ENCODE results near the gene ITGB1. TPM values are rescaled to one million over a fixed set of nuclear protein-coding genes. Genes with fewer than 3 reads are reported as not detected.
"Not testable (repeated sequence)": the region's sequence is repeated elsewhere in the genome, so short reads cannot be mapped to it uniquely, and the experiment has no call there.

The ITGB1 gene
- polyA plus RNA-seq, 4 donors: 558 to 709 (median 667) TPM

DNA sequence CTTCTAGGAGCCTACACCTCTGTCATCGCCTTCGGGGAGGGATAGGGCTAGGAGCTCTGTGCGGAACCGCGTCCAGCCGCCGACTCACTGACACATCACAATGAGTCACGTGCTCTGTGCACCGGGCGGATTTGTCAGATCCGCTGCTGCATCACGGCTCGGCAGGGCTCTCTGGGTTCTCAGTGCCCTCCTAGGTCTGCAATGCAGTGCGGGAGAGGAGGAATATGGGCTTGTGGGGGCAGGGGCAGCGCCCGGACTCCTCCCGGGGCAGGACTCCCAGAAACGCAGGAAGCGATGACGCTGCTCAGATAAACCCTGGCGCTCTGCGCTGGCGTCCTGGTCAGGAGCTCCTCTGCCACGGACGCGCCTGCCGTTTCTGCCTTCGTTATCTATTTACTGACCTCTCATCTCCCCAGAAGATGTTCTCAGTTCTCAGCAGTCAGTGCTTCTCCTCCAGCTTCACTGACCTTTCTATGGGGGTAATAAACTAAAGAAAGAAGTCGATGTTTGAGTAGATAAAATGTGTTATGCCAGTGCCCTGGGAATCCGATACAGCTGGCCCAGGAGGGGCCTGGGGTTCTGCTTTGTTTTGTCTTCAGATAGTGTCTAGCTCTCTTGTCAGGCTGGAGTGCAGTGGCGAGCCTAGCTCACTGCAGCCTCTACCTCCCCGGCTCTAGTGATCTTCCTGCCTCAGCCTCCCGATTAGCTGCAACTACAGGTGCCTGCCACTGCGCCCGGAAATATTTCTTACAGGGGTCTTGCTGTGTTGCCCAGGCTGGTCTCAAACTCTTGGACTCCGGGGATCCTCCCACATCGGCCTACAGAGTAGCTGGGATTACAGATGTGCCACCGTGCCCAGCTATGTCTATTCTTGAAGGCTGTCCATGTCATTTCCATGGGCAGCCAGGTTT lies 22.8 kb upstream of the ITGB1 start:
- peak in 2 of 4 donors; percentile 51 to 61 for DNase-seq (ENCODE audit: low read depth in 4 of 4, low spot score in 3 of 4)

DNA sequence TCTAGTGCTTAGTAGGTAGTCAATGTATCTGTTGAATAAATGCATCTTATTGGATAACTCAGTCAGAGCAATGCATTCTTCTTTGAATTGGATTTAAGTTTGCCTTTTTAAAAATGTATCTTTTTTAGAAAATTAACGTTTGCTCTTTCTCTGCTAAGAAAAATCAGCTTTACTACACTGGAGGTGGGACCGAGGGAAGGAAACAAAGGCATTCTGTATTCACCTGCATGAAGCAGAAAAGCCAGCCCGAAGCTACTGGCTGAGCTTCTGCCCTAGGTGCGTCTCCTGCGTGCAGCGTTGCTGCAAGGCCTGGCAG lies 22.2 kb upstream of the ITGB1 start:
- no peak for DNase-seq (ENCODE audit: low read depth in 4 of 4, low spot score in 3 of 4)

DNA sequence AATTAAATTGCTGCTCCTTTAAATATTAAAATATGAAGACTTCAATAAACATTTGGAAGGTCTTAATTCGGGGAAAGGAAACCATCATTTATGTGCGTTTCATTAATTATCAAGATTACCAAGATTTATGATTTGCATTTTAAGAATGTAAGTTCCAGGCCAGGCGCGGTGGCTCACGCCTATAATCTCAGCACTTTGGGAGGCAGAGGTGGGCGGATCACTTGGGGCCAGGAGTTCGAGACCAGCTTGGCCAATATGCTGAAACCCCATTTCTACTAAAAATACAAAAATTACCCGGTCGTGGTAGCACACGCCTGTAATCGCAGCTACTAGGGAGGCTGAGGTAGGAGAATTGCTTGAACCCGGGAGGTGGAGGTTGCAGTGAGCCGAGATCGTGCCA lies 21.7 kb upstream of the ITGB1 start:
- DNase-seq (ENCODE audit: low read depth in 4 of 4, low spot score in 3 of 4): not testable (repeated sequence)

DNA sequence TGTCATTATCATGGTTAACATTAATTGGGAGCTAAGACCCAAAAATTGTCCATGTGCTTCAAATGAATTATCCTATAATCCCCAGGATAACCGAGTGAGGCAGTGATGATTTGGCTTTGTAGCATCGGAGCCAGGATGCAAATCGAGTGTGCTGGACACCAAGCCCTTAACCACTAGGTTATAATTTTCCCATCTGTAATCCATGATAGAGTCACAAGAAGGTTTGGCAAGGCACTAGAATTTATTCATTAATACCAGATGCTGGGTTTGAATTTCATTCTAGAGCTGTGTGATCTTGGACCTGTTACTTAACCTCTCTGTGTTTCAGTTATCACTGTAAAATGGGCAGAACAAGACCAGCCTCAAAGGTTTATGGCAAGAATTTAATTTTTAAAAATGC lies 21.0 kb upstream of the ITGB1 start:
- no peak for DNase-seq (ENCODE audit: low read depth in 4 of 4, low spot score in 3 of 4)

DNA sequence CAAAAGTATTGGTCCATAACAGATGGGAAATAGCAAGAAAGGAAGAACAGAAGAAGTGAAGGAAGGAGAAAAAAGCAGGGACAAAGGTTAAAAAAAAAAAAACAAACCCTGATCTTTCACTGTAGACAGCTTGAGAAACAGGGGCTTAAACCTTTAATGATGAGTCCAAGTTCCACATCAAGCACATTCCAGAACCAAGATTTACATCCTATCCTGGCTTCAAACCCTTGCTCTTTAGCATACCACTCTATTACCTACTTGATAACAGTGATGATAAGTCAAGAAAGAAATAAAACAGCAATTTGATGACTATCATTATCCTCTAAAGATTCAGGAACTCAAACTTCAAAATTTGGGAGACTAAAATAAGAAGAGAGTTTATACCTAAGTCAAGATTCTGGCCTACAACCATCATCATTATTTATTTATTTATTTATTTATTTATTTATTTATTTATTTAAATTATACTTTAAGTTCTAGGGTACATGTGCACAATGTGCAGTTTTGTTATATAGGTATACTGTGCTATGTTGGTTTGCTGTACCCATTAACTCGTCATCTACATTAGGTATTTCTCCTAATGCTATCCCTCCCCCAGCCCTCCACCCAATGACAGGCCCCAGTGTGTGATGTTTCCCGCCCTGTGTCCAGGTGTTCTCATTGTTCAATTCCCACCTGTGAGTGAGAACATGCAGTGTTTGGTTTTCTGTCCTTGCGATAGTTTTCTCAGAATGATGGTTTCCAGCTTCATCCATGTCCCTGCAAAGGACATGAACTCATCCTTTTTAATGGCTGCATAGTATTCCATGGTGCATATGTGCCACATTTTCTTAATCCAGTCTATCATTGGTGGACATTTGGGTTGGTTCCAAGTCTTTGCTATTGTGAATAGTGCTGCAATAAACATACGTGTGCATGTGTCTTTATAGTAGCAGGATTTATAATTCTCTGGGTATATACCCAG lies 20.1 kb upstream of the ITGB1 start:
- DNase-seq (ENCODE audit: low read depth in 4 of 4, low spot score in 3 of 4): not testable (repeated sequence)

DNA sequence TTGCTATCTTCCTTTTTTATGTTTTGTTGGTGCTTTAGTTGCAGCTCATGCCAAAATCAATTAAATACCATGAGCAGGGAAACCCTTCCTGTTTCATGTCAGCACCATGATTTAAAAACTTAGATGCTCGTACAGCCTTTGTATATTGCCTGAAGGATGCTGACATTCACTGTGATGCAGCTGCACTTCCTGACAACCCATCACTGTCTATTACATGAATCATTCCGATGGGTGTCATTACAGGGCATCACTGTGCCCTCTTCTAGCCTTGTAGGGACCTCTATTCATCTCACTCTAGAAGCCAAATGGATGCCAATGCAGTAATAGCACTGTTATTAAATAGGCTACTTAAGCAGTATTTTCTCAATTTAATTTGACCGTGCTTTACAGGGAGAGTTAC lies 18.3 kb upstream of the ITGB1 start:
- DNase-seq (ENCODE audit: low read depth in 4 of 4, low spot score in 3 of 4): no peak

DNA sequence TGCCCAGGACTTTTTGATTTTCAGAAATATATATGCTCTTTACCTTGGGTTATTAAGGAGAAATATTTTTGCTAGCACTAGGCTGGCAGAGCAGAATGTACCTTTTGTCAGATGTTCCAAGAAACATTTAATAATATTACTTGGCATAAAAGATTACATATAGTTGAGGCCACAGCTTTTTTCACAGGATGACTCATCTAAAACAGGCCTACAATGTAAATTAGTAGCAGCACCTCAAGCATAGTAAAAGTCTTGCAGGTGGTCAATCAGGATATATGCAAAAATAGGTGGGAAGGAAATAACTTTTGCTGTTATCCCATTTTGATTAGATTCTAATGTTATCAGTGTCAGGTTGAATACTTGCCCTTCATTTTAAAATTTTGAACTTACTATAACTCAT lies 14.9 kb upstream of the ITGB1 start:
- no peak for DNase-seq (ENCODE audit: low read depth in 4 of 4, low spot score in 3 of 4)

DNA sequence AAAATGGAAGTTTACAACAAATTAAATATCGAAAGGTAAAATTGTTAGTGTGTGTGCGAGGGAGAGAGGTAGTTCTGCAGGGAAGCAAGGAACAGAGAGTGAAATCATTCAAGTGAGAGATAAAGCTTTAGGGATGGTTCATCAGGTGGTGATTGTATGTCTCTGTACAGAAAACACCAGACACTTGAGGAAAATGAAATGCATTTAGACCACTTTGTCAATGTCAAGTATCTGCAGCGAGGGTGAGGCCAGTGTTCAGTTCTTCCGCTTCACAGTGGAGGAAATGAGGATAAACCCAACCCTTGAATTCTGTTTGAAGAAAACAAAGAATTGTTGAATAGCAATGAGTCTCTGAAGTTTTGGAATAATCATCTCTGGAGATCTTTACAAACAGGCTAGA lies 14.4 kb upstream of the ITGB1 start:
- no peak for DNase-seq (ENCODE audit: low read depth in 4 of 4, low spot score in 3 of 4)

DNA sequence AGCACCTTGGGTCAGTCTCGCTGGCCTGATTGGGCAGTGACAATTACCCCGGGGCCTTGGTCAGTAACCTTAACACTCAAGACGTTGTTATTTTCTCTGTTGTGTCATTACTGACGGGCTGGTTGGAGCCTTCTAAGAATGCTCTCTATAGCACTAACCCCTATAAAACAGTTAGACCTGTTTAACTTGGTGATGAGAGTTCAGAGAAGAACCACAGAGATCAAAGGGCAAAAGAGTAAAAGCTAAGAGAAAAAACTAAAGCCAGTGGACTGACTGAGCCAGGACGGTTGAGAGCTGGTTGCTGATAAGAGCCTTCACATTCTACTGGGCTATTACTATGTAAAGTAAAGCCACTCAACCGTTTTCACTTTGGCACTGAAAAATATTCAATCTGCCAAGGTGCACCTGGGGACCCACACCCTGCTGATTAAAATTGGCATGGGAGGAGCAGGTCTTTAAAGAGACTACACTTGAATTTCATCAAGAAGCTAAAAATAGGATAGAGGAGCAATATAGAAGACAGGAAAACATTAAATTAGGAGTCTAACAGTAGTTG lies 13.6 kb upstream of the ITGB1 start:
- DNase-seq (ENCODE audit: low read depth in 4 of 4, low spot score in 3 of 4): no peak

DNA sequence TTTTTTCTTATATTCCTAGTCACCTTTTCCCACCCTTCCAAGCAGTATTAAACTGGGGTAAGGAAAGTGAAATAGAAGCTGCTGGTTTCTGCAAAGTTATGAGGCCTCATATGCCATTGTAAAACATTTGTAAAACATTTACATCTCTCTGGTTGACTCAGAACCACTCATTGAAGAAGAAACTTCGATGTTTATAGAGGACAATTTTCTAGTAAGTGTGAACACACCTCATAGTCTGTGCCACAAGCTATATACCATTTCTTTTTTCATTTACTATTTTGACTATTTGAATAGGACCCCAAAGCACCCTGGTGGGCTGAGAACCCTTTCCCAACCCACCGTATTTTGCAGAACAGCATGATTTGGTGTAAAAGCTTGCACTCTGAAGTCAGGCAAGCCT lies 12.9 kb upstream of the ITGB1 start:
- no peak for DNase-seq (ENCODE audit: low read depth in 4 of 4, low spot score in 3 of 4)

DNA sequence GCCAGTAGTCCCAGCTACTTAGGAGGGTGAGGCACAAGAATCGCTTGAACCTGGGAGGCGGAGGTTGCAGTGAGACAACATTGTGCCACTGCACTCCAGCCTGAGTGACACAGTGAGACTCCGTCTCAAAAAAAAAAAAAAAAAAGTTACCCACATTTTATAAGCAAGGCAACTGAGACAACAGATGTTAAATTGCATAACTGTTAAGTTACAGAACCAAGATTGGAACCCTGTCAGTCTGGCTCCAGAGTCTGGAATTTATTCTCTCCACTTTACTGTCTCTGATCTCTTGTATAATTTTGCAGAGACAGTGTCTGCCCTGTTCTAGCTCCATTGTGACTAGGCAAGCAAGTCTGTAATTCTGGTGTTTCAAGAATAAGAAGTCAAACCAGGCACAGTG lies 6.2 kb upstream of the ITGB1 start:
- no peak for DNase-seq (ENCODE audit: low read depth in 4 of 4, low spot score in 3 of 4)

DNA sequence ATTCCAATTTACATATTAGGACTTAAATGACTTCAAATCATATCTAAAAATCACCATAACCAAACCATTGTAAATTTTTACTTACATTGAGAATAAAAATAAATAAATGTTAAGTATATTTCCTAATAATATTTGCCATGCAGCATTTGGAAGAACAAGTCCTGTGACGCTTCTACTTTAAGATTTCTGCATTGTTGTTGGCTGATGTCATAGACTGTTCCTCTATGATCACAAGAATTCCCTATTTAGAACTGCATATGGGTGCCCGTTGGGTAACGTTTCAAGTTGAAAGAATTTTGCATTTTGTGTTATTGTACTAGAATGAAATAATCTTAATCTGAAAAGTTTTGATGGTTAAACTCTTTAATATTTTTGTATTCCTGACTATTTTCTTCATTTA lies 5.1 kb upstream of the ITGB1 start:
- DNase-seq (ENCODE audit: low read depth in 4 of 4, low spot score in 3 of 4): no peak

DNA sequence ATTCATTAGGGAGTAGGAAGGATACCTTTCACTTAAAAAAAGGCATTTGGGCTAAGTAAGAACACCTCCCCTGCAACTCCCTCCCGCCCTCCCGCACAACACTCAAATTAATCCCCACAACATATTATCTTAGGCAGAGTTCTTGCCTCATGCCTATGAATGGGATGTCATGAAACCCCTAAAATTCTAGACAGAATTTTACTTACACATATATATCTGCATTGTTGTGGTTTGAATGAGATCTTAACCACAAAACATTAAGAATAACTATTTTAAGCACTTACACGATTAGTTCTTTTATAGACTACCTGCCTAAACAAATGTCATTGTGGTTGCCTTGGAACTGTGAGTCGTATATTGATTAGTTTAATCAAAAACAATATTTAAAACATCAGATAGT lies 4.5 kb upstream of the ITGB1 start:
- no peak for DNase-seq (ENCODE audit: low read depth in 4 of 4, low spot score in 3 of 4)

DNA sequence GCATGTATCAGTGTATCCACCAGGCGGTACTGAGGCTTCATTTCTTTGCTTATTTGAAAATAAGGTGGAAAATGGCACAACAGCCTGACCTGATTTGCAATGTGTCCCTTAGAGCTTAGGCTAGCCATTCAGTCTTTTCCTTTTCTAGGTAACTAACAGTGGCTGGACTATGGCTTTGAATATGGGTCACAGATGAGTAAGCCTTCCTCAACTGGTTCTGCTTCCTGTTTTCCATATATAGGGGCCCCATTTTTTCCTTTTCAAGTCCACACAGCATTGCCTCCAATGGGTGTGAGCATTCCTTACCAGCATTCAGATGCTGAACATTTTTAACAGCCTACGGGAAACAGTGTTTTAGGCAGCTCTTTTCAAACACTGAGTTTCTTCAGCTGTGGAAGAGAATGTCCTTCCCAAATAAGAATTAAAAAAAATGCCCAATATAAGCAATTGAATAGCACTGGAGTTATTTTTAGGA lies 3.9 kb upstream of the ITGB1 start:
- no peak for DNase-seq (ENCODE audit: low read depth in 4 of 4, low spot score in 3 of 4)

DNA sequence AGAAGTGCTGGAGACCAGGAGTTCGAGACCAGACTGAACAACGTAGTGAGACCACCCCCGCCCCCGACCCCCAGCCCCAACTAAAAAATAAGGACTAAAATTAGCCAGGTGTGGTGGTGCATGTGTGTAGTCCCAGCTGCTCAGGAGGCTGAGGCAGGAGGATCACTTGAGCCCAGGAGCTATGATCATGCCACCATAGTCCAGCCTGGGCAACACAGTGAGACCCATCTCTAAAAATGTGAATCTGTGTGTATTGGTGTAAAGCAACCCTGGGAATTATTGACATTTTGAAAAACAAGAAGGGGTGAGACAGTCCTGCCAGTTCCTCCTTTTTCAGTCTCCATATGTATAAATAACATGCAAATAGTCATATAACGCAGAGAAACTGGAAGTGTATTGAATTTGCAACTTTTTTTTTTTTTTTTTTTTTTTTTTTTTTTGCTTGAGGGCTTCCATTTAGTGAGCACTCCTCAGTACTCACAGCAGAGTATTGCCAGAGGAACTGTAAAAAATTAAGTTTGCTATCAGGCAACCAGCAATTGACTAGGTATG lies 3.4 kb upstream of the ITGB1 start:
- no peak for DNase-seq (ENCODE audit: low read depth in 4 of 4, low spot score in 3 of 4)

DNA sequence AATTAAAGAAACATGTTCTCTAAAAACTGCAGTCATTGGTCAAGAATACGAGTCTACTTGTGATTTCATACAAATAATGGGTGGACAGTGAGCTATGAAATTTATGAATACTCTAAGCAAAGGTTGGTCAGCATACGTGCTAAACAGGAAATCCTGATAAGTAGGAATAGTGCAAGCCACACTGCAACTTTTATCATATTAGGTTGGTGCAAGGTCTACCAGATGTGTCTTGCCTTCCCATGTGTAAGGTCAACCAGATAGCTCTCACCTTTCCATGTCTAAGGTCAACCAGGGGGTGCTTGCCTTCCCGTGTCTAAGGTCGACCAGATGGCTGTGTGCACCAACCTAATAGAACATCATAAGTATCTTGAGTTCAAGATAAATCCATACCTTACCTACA lies 2.0 kb upstream of the ITGB1 start:
- DNase-seq (ENCODE audit: low read depth in 4 of 4, low spot score in 3 of 4): no peak

DNA sequence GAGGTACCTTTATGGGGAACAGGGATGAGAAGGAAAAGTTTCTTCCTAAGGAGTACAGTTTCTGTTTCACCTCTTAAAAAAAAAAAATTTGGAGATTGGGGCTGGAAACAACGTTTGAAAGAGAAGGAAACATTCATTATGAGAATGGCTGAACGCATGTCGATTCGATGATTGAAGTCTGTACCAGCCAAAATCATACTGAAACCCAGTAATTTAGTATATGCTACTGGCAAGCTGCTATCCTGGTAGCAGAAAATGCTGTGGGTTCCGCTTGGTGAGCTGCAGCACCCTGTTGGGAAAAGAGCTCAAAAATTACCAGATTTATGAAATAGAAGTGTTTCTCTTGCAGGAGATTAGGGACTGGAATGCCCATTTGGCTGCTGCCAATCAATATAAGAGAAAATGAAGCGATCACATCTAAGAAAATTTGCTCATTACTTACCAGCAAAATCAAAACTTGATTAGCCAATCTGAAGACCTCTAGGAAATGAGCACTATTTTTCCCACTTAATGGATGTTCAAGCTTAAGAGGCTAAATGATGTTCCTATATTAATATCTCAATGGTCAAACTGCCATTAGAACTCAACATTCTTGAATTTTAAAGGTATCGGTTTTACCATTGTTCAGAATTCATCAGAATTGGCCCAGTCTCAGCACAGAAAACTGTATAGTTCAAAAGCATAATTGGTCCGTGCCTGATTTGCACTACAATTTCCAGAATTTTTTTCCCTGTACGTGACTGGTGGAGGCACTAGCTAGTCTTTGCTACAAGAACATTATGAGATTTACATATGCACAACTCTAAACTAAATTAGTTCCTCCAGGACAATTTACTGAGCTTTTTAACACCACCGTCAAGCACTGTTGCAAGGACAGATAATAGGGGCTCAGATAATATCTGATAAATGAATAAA lies 1.2 kb upstream of the ITGB1 start:
- no peak for DNase-seq (ENCODE audit: low read depth in 4 of 4, low spot score in 3 of 4)

DNA sequence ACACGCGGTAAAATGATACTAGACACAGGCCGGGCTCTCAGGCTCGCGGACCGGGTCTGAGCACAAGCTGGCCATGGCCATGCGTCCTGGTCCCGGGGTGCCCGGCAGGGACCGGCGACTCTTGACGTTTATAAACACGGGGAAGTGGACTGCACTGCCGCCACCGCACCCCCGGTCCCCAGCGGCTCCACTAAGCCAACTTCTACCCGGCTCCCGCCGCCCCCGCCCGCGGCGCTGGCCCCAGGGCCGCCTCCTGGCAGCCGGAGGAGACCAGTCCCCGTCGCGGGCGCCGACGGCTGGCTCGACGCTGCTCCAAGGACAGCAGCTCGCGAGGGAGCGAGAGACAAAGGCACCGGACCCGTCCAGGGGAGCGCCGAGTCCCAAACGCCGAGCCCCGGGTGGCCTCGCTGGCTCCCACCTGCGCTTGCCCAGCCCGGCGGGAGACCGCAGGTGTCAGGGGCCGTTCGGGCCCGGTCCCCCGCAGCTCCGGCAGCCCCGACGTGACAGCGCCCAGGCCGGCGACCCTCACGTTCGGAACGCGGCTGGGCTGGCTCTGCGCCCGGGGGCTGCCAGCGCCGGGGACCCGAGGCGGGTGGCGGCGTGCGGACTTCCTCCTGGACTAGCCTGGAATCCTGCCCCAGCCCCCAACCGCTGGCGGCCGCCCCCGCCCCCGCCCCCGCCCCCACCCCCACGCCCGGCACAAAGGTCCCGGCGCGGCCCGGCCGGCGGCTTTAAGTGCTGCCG lies 517 bp downstream of the ITGB1 start:
- no peak for DNase-seq (ENCODE audit: low read depth in 4 of 4, low spot score in 3 of 4)
